ENCODE measurements around the gene SUFU.

The SUFU gene

DNA sequence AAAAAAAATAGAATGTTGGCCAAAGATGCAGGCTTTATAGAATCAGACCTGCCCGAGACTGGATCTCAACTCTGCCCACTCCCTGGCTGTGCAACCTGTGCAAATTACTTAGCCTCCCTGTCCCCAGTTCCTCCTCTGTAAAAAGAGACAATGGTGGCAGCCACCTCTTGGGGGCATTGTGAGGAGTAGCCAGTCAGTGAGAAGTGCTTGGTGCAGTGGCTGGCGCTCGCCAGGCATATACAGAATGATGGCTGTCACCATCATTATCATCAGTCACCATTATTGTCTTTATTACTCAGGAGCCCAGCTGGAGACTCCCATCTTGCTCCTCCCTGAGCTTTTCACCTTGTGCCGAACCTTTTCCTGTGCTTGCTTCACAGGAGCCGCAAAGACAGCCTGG is 111.1 kb downstream of the SUFU start:
- in situ Hi-C loops (cut with MboI; ENCODE audit: low sequenced_read_pairs): no loop called here

- in situ Hi-C loops (cut with MboI; ENCODE audit: low sequenced_read_pairs): no loop called here
Measured at GRCh38 chr10:102615361-102615760, 111.6 kb downstream of the SUFU start.

DNA sequence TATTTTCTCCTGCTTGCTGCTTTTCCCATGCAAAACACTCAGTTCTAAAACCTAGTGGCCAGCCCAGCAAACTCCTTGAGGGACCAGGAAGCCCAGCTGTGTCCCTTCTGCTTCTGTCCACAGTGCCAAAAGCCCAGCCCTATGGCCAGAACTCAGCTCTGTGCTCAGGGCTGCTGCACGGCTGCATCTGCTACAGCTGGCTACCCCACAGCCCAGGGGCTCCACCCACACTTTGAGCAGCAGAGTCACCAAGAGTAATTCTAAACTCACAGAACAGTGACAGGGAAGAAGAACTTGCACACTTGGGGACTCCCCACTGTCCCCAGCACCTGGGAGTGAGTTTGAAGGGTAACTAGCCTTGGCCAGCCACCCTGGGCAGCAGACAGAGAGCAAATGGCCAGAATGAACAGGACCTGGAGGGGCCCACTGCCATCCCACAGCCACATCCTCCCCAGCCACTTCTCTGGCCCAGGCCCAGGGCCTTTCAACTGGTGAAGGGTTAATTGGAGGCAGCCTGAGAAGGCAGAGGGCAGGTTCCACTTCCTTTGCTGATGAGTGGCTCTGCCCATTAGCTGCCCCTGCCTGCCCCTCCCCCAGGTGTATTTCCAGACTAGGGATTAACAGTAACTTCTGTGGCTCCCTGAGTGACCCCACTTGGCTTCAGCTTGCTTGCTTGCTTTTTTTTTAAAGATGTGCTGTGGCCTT is 112.4 kb downstream of the SUFU start:
- in situ Hi-C loops (cut with MboI; ENCODE audit: low sequenced_read_pairs): no loop called here

GRCh38 chr10:102617041-102617440 is 113.3 kb downstream of the SUFU start:
- in situ Hi-C loops (cut with MboI; ENCODE audit: low sequenced_read_pairs): no loop called here

DNA sequence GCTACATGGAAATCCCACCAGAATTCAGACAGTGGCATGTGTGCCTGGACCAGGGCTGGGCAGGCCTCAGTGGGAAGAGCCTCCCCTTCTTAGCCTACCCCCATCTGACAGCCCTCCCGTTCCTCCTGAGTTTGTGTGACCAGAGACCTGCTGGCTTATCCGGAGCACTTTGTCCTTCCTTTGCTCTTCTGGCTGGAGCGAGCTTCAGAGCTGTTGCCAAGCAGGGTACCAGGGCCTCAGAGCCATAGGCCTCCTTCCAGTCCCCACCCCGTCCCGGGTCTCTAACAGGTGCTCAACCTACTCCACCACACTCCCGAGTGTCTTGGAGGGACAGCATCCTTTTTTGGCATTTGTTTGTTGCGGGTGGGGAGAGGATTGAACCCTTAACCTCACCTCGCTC is 114.0 kb downstream of the SUFU start:
- in situ Hi-C loops (cut with MboI; ENCODE audit: low sequenced_read_pairs): no loop called here

- in situ Hi-C loops (cut with MboI; ENCODE audit: low sequenced_read_pairs): no loop called here
Measured at GRCh38 chr10:102619281-102619981, 115.7 kb downstream of the SUFU start.

DNA sequence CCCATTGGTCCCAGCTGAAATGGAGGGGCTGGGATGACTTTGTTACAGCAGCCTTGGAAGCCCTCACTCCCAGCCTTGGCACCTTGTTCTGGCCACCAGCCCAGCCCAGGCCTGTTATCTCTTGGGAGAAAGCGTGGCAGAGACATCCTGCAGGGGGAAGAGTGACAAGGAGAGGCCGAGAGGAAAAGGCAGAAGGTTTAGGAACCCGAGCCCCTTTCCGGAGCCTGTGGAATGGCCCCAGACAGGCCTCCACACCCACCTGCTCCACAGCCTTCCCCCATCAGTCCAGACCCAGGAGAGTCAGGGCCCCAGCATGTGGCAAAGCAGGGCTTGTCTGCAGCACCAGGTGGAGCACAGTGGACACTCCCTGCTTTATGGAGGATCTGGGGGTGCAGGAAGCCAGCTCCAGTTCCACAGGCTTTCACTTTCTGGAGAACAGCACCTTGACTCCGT is 116.4 kb downstream of the SUFU start:
- in situ Hi-C loops (cut with MboI; ENCODE audit: low sequenced_read_pairs): no loop called here

- in situ Hi-C loops (cut with MboI; ENCODE audit: low sequenced_read_pairs): no loop called here
Measured at GRCh38 chr10:102620591-102621442, 117.0 kb downstream of the SUFU start.

GRCh38 chr10:102621443-102622325 is 117.9 kb downstream of the SUFU start:
- in situ Hi-C loops (cut with MboI; ENCODE audit: low sequenced_read_pairs): no loop called here

- in situ Hi-C loops (cut with MboI; ENCODE audit: low sequenced_read_pairs): no loop called here
Measured at GRCh38 chr10:102624094-102624493, 120.3 kb downstream of the SUFU start.

- in situ Hi-C loops (cut with MboI; ENCODE audit: low sequenced_read_pairs): no loop called here
Measured at GRCh38 chr10:102624751-102625645, 121.2 kb downstream of the SUFU start.

DNA sequence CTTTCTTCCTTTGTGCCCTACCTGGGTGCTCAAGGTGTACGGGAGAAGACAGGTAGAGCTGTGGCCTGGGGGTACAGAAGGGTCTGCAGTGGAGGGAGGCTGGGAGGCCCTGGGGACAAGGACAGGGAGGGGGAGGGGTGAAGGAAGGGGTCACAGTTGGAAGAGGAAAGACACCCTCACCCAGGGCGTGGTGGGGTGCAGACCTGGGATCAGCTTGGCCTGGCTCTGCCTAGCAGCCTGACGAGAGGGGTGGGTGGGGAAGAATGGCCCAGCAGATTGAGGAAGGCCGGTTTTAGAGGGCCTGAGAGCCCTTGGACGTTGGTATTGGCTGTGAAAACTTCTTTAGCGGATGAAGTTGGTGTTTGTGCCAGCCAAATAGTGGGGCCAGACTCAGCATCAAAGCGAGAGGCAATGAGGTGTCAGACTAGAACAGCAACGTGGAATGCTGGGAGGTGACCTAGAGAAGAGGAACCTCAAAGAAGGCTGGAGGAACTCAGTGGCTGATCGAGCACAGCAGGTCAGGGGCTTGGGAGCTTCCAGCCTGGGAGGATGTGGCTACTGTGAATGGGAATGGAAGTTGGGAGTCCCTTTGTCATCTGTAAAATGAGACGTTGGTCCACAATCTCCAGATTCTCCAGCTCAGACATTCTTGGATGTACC is 122.4 kb downstream of the SUFU start:
- in situ Hi-C loops (cut with MboI; ENCODE audit: low sequenced_read_pairs): no loop called here

DNA sequence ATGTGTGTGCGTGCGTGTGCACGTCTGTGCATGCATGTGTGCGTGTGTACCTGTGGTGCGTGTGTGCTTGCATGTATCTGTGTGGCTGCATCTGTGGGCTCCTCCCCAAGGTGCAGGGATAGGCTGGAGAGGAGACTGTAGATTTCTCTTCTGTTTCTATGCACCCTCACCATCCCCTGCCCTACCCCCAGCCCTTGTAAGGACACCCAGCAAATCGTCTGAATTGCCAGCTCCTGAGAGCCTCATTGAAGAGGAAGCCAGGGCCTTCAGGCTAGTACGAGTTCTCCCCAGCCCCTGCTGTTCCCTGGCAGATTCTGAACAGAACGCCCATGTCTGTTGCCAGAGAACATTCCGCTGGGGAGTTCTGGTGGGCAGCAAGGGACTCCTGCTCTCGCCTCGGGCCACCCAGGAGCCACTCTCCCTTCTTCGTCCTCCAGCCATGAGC is 123.5 kb downstream of the SUFU start:
- in situ Hi-C loops (cut with MboI; ENCODE audit: low sequenced_read_pairs): no loop called here

GRCh38 chr10:102627736-102628293 is 124.0 kb downstream of the SUFU start:
- in situ Hi-C loops (cut with MboI; ENCODE audit: low sequenced_read_pairs): no loop called here

- in situ Hi-C loops (cut with MboI; ENCODE audit: low sequenced_read_pairs): no loop called here
Measured at GRCh38 chr10:102628451-102628911, 124.7 kb downstream of the SUFU start.

- in situ Hi-C loops (cut with MboI; ENCODE audit: low sequenced_read_pairs): no loop called here
Measured at GRCh38 chr10:102629661-102630614, 126.2 kb downstream of the SUFU start.

GRCh38 chr10:102630663-102631062 is 126.9 kb downstream of the SUFU start:
- in situ Hi-C loops (cut with MboI; ENCODE audit: low sequenced_read_pairs): no loop called here

All from hTERT RPE-1 (cell line).